ENCODE measurements around the gene KAT2B. TPM values are rescaled to one million over a fixed set of nuclear protein-coding genes. Genes with fewer than 3 reads are reported as not detected.

KAT2B gene
- total RNA-seq, 1 experiment from 2014 or later: 3.7 TPM

DNA sequence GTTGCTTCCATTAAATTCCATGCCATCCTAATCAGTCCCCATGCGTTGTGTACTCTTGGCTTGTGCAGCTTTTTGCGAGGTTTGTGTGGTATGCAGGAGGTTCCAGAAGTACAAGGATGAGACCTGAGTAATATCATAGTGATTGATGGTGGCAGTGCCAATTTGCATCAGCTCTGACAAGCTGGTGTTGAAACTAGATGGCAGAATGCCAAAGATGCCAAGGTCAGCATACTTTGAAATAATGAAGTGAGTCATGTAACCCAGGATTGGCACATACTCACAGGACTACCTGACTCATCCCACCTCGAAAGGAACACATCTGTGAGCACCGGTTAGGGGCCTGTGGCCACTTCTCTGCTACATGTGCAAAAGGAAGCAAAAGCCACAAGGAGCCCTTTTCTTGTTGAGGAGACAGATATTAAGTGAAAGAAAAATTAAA, 14.3 kb downstream of the KAT2B start:
- H3K9me3 ChIP-seq (ENCODE audit: control insufficient read depth in 1 of 2, insufficient read depth in 1 of 2, low read depth in 1 of 2, low read length in 2 of 2): no peaks in the 10 kb centered on the region
- ChIA-PET RAD21 (ENCODE audit: low non-redundant PET in 1 of 2, low total read pairs in 2 of 2, uncharacterized antibody in 2 of 2, unreplicated experiment in 2 of 2) (no interaction called here), CTCF (no interaction called here), POLR2A (no interaction called here)
- H3K4me1 ChIP-seq (ENCODE audit: control insufficient read depth in 1 of 2, insufficient read depth in 2 of 2, low read length in 2 of 2): peaks cover 15 to 20% of the 10 kb centered on the region in 2 experiments
- no peak overlapping the region for H2AFZ ChIP-seq (ENCODE audit: low read depth, low read length, poor library complexity, severe bottlenecking)
- ATAC-seq (peak; percentile 96), DNase-seq (ENCODE audit: low read depth, low spot score) (peak; percentile 95)
- no TSS peak for BruUV-seq (replicated peaks)
- no peaks in the 10 kb centered on the region for H3K27me3 ChIP-seq (ENCODE audit: insufficient read depth, low read length)
- peak overlapping the region; percentile 57 for H3K4me2 ChIP-seq (ENCODE audit: low read length)
- H3K9me2 ChIP-seq (ENCODE audit: insufficient read depth): no peaks in the 10 kb centered on the region
- H3K36me3 ChIP-seq (ENCODE audit: control insufficient read depth in 1 of 2, insufficient read depth in 2 of 2, low read length in 2 of 2): no peaks in the 10 kb centered on the region
- H4K20me1 ChIP-seq (ENCODE audit: insufficient read depth): no peaks in the 10 kb centered on the region
- H3K9ac ChIP-seq (ENCODE audit: low read length): no peak overlapping the region
- H3K4me3 ChIP-seq (replicated peaks in 1 of 2; ENCODE audit: low read depth in 1 of 2, low read length in 2 of 2): no peak overlapping the region
- no peaks in the 10 kb centered on the region for H3K79me2 ChIP-seq (ENCODE audit: insufficient read depth, low read length)
- intact Hi-C loops (cut with micrococcal nuclease): loop anchor here (2.0 to 5.0 kb wide), 2 partner anchors 14 to 133 kb away; partner anchors contain the start of genes KAT2B and SGO1
- H3K27ac ChIP-seq (ENCODE audit: low read depth, low read length): no peak overlapping the region
- TF ChIP-seq, protein P1, sequence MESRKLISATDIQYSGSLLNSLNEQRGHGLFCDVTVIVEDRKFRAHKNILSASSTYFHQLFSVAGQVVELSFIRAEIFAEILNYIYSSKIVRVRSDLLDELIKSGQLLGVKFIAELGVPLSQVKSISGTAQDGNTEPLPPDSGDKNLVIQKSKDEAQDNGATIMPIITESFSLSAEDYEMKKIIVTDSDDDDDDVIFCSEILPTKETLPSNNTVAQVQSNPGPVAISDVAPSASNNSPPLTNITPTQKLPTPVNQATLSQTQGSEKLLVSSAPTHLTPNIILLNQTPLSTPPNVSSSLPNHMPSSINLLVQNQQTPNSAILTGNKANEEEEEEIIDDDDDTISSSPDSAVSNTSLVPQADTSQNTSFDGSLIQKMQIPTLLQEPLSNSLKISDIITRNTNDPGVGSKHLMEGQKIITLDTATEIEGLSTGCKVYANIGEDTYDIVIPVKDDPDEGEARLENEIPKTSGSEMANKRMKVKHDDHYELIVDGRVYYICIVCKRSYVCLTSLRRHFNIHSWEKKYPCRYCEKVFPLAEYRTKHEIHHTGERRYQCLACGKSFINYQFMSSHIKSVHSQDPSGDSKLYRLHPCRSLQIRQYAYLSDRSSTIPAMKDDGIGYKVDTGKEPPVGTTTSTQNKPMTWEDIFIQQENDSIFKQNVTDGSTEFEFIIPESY (IDR thresholded peaks at IDR 0.05; ENCODE audit: extremely low read depth, insufficient replicate concordance, low read length): peak; percentile 62
- TF ChIP-seq ZFX (IDR thresholded peaks at IDR 0.05) (no peak), POLR2AphosphoS5 (IDR thresholded peaks at IDR 0.05; ENCODE audit: low read depth, low read length) (peak; percentile 76), JUND (IDR thresholded peaks at IDR 0.05) (peak; percentile 95), EZH2phosphoT487 (IDR thresholded peaks at IDR 0.05; ENCODE audit: borderline replicate concordance) (no peak), CEBPB (IDR thresholded peaks at IDR 0.05; ENCODE audit: low read depth) (peak; percentile 99), POLR2A (IDR thresholded peaks at IDR 0.05; ENCODE audit: borderline replicate concordance, extremely low read depth, insufficient read depth, insufficient read length) (no peak), SIN3A (IDR thresholded peaks at IDR 0.05; ENCODE audit: low read depth) (peak; percentile 94), ELF1 (IDR thresholded peaks at IDR 0.05; ENCODE audit: borderline replicate concordance, low read depth) (no peak), SRF (IDR thresholded peaks at IDR 0.05; ENCODE audit: low read depth) (peak; percentile 78), CBX3 (IDR thresholded peaks at IDR 0.05; ENCODE audit: low read depth) (peak; percentile 88), ZNF274 (IDR thresholded peaks at IDR 0.05; ENCODE audit: low read depth, low read length) (no peak), SP1 (IDR thresholded peaks at IDR 0.05; ENCODE audit: low read depth) (peak; percentile 92), YY1 (IDR thresholded peaks at IDR 0.05; ENCODE audit: extremely low read depth, insufficient replicate concordance, low read depth, low read length) (no peak), TCF7L2 (IDR thresholded peaks at IDR 0.05; ENCODE audit: borderline replicate concordance, extremely low read depth, insufficient read depth, insufficient read length) (peak; percentile 92), EGR1 (IDR thresholded peaks at IDR 0.05; ENCODE audit: low read depth) (no peak), EZH2 (IDR thresholded peaks at IDR 0.05) (no peak), FOSL1 (IDR thresholded peaks at IDR 0.05; ENCODE audit: low read depth) (peak; percentile 96)
- TF ChIP-seq, protein P2, sequence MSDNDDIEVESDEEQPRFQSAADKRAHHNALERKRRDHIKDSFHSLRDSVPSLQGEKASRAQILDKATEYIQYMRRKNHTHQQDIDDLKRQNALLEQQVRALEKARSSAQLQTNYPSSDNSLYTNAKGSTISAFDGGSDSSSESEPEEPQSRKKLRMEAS (IDR thresholded peaks at IDR 0.05): peak; percentile 83
- TF ChIP-seq, protein P3, sequence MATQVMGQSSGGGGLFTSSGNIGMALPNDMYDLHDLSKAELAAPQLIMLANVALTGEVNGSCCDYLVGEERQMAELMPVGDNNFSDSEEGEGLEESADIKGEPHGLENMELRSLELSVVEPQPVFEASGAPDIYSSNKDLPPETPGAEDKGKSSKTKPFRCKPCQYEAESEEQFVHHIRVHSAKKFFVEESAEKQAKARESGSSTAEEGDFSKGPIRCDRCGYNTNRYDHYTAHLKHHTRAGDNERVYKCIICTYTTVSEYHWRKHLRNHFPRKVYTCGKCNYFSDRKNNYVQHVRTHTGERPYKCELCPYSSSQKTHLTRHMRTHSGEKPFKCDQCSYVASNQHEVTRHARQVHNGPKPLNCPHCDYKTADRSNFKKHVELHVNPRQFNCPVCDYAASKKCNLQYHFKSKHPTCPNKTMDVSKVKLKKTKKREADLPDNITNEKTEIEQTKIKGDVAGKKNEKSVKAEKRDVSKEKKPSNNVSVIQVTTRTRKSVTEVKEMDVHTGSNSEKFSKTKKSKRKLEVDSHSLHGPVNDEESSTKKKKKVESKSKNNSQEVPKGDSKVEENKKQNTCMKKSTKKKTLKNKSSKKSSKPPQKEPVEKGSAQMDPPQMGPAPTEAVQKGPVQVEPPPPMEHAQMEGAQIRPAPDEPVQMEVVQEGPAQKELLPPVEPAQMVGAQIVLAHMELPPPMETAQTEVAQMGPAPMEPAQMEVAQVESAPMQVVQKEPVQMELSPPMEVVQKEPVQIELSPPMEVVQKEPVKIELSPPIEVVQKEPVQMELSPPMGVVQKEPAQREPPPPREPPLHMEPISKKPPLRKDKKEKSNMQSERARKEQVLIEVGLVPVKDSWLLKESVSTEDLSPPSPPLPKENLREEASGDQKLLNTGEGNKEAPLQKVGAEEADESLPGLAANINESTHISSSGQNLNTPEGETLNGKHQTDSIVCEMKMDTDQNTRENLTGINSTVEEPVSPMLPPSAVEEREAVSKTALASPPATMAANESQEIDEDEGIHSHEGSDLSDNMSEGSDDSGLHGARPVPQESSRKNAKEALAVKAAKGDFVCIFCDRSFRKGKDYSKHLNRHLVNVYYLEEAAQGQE (IDR thresholded peaks at IDR 0.05; ENCODE audit: low read depth): no peak
- TF ChIP-seq, protein P4, sequence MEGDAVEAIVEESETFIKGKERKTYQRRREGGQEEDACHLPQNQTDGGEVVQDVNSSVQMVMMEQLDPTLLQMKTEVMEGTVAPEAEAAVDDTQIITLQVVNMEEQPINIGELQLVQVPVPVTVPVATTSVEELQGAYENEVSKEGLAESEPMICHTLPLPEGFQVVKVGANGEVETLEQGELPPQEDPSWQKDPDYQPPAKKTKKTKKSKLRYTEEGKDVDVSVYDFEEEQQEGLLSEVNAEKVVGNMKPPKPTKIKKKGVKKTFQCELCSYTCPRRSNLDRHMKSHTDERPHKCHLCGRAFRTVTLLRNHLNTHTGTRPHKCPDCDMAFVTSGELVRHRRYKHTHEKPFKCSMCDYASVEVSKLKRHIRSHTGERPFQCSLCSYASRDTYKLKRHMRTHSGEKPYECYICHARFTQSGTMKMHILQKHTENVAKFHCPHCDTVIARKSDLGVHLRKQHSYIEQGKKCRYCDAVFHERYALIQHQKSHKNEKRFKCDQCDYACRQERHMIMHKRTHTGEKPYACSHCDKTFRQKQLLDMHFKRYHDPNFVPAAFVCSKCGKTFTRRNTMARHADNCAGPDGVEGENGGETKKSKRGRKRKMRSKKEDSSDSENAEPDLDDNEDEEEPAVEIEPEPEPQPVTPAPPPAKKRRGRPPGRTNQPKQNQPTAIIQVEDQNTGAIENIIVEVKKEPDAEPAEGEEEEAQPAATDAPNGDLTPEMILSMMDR (IDR thresholded peaks at IDR 0.05 in 2 of 3, conservative IDR thresholded peaks at IDR 0.05 in 1 of 3; ENCODE audit: borderline replicate concordance in 1 of 3, insufficient read depth in 1 of 3, low read depth in 2 of 3, low read length in 2 of 3): no peak
- TF ChIP-seq, protein P5, sequence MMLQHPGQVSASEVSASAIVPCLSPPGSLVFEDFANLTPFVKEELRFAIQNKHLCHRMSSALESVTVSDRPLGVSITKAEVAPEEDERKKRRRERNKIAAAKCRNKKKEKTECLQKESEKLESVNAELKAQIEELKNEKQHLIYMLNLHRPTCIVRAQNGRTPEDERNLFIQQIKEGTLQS (IDR thresholded peaks at IDR 0.05): peak; percentile 85
